Measurements from ENCODE around the gene DISP3.

- TF ChIP-seq GATA2 (IDR thresholded peaks at IDR 0.05; ENCODE audit: low read depth, low read length) (no peak), GATA3 (IDR thresholded peaks at IDR 0.05; ENCODE audit: low read depth, low read length) (no peak)
Measured at GRCh38 chr1:11475748-11476147, 3.2 kb upstream of the DISP3 start.

Data from SH-SY5Y (cell line).